Stimulated activated CD4-positive, alpha-beta T cell treated with anti-CD3 and anti-CD28 coated beads, Interleukin-15, amount 100 ng/mL, for 24 hours (primary cell): ENCODE measurements around the gene CHAMP1.
"Not testable (repeated sequence)": the region's sequence is repeated elsewhere in the genome, so short reads cannot be mapped to it uniquely, and the experiment has no call there.

Experiments
- DNase-seq: peaks from one replicate; pipeline ENCODE4 v3.0.0-alpha.2; 2020

The CHAMP1 gene

GRCh38 chr13:114334305-114335053 is 20.2 kb downstream of the CHAMP1 start:
- DNase-seq: no peak

GRCh38 chr13:114336457-114336856 is 22.2 kb downstream of the CHAMP1 start:
- not testable (repeated sequence) for DNase-seq

GRCh38 chr13:114338959-114339358 is 24.7 kb downstream of the CHAMP1 start:
- no peak for DNase-seq

DNA sequence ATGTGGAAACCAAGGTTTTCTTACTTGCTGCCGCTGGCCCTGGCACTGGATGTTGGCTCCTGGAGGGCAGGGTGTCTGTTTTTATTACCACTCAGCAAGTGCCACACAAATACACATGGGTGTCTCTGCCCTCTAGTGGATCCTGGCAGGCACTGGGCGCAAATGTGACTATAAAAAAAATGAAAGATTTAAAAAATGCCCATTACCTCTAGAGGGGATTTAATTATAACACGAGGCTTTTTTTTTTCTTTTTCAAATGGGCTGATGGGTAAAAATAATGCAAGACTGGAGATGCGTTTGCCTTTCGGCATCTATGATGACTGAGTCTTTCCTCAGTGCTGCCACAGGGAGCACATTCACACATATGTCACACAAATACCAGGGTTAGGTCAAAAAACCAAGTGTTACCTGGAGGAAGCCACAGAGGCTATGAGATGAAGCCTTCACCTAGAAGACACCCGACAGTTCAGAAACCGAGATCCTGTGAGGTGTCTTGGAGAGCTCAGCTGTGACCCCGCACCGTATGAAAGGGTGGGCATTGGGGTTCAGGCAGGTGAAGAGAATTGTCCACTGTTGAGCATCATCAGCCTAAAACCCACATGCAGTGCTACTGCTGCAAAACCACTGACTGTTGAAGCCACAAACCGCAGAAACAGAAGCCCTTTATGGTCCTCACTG is 25.7 kb downstream of the CHAMP1 start:
- peak; percentile 52 for DNase-seq

GRCh38 chr13:114341003-114341777 is 26.9 kb downstream of the CHAMP1 start:
- DNase-seq: no peak

DNA sequence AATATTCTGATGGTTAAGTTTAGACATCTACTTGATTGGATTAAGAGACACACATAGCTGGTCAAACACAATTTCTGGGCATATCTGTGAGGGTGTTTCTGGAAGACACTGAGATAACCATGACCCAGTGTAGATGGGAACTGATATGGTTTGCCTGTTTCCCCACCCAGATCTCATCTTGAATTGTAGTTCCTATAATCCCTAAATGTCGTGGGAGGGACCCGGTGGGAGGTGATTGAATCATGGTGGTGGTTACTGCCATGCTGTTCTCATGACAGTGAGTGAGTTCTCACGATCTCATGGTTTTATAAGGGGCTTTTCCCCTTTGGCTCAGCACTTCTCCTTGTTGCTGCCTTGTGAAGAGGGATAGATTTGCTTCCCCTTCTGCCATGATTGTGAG is 33.0 kb downstream of the CHAMP1 start:
- not testable (repeated sequence) for DNase-seq

DNA sequence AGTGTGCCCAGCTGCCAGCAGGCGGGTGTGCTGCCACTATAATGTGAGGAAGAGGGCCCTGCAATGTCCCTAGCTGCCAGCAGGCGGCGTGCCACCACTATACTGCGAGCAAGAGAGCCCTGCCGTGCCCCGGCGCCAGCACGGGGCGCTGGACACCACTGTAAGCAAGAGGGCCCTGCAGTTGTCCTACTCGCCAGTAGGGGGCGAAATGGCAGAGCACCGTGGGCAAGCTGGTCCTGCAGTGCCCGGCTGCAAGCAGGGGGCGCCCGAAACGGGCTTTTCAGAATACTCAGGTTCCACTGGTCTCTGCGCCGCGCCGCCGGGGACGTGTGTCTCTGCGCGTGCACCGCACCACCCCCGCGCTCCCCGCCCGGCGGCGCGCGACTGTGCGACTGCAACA is 38.5 kb downstream of the CHAMP1 start:
- peak; percentile 54 for DNase-seq

GRCh38 chr13:114353382-114353781 is 39.1 kb downstream of the CHAMP1 start:
- not testable (repeated sequence) for DNase-seq
